Liver (tissue), 3 donors: ENCODE results near the gene MCTP1.

Experiments used
- ATF3 ChIP-seq: IDR thresholded peaks from 2 replicates; pipeline ENCODE4 v1.6.1; 2016; ENCODE audit warnings: antibody characterized with exemption
- CTCF ChIP-seq: fragments of 150-350 bp; IDR thresholded peaks from 2 replicates; pipeline ENCODE4 v1.5.1; 2017; ENCODE audit warnings: improper control_type of control experiment, low read depth, low read length; ENCODE audit not compliant: missing input control
- RAD21 ChIP-seq, 2 donors: IDR thresholded peaks; 2 replicates each; pipeline ENCODE4 v1.6.1; 2016; ENCODE audit warnings: antibody characterized with exemption in 2 of 2, mild to moderate bottlenecking in 2 of 2
- REST ChIP-seq: IDR thresholded peaks from 2 replicates; pipeline ENCODE4 v1.6.1; 2016; ENCODE audit warnings: antibody characterized with exemption, mild to moderate bottlenecking
- RXRA ChIP-seq, 2 donors: IDR thresholded peaks; 2 replicates each; pipeline ENCODE4 v1.6.1; 2017 to 2018; ENCODE audit warnings: antibody characterized with exemption in 2 of 2, mild to moderate bottlenecking in 1 of 2
- SP1 ChIP-seq: IDR thresholded peaks from 2 replicates; pipeline ENCODE4 v1.6.1; 2018; ENCODE audit warnings: antibody characterized with exemption, mild to moderate bottlenecking
- YY1 ChIP-seq: IDR thresholded peaks from 2 replicates; pipeline ENCODE4 v1.6.1; 2016; ENCODE audit warnings: antibody characterized with exemption, mild to moderate bottlenecking
- ZBTB33 ChIP-seq: IDR thresholded peaks from 2 replicates; pipeline ENCODE4 v1.6.1; 2016; ENCODE audit warnings: antibody characterized with exemption
- donor health status: healthy.
- donor health status: healthy.

- TF ChIP-seq CTCF (no peak), RAD21 (IDR thresholded peaks at IDR 0.05) (no peak), SP1 (no peak), ATF3 (no peak), RXRA (IDR thresholded peaks at IDR 0.05) (no peak), ZBTB33 (no peak), YY1 (no peak), REST (no peak)
Measured at GRCh38 chr5:94779684-94780083, 505.2 kb downstream of the MCTP1 start.
